Heart right ventricle (tissue), 16 donors: ENCODE measurements around the gene RHEX. TPM values are rescaled to one million over a fixed set of nuclear protein-coding genes. Genes with fewer than 3 reads are reported as not detected.

Experiments used
- ATAC-seq, 8 donors: fragments of 200-7000 bp; cut with Tn5 transposase; one replicate each; pipeline ENCODE4 v1.9.1; 2020; ENCODE audit warnings: mild to moderate bottlenecking in 8 of 8, moderate library complexity in 8 of 8, moderate number of reproducible peaks in 1 of 8
- DNase-seq, 2 donors: peaks; one replicate each; pipeline ENCODE4 v3.0.0-alpha.2; 2020
- H3K27ac ChIP-seq, 10 donors: fragments of 200-600 bp; sonication (generic) in 2 of 10; one replicate each; pipeline versions ENCODE4 v1.5.0 to v1.8.0; 2020 to 2022; ENCODE audit warnings: mild to moderate bottlenecking in 3 of 10
- H3K27me3 ChIP-seq, 7 donors: fragments of 200-600 bp; one replicate each; pipeline ENCODE4 v1.8.0; 2021 to 2022; ENCODE audit warnings: mild to moderate bottlenecking in 2 of 7
- H3K36me3 ChIP-seq, 9 donors: fragments of 200-600 bp; sonication (generic) in 1 of 9; one replicate each; pipeline versions ENCODE4 v1.5.0 to v1.8.0; 2020 to 2022; ENCODE audit warnings: mild to moderate bottlenecking in 2 of 9
- H3K4me1 ChIP-seq, 9 donors: fragments of 200-600 bp; sonication (generic) in 1 of 9; one replicate each; pipeline versions ENCODE4 v1.5.0 to v1.8.0; 2020 to 2022; ENCODE audit warnings: mild to moderate bottlenecking in 4 of 9
- H3K4me3 ChIP-seq, 10 donors: fragments of 200-600 bp; sonication (generic) in 2 of 10; one replicate each; pipeline versions ENCODE4 v1.5.0 to v1.8.0; 2020 to 2022; ENCODE audit warnings: mild to moderate bottlenecking in 7 of 10, moderate library complexity in 2 of 10
- H3K9me3 ChIP-seq, 11 donors: fragments of 200-600 bp in 10 of 11; sonication (generic) in 2 of 11; one replicate each; pipeline versions ENCODE4 v1.5.0 to v1.8.0; 2013 to 2022; ENCODE audit warnings: mild to moderate bottlenecking in 2 of 11, control low read depth in 1 of 11, moderate library complexity in 1 of 11
- WGBS, 2 donors: extraction: QIAGEN DNeasy Blood & Tissue Kit; methylation state at CpG; one replicate each; pipeline ENCODE4 v1.1.7; 2013; ENCODE audit warnings: inconsistent platforms in 1 of 2; 5-methylcytosine and 5-hydroxymethylcytosine counted together
- intact Hi-C, 10 donors: fragments of 100-400 bp; cut with DNase I; formaldehyde crosslinking; loops; one replicate each; pipeline versions ENCODE4 v1.11.1 to v1.14.2; 2022
- polyA plus RNA-seq, 2 donors: library from polyadenylated mRNA; stranded (reverse); fragments of 200-250 nt; gene quantifications; one replicate each; pipeline ENCODE4 v1.2.3, GENCODE V29; 2013
- total RNA-seq, 10 donors: library from RNA; stranded (reverse); fragmentation: NEBNext Ultra II Directional in 3 of 10; extraction: Animal tissue kit (Norgen Biotek cat#: 25700) in 3 of 10; gene quantifications; one replicate each; pipeline versions ENCODE4 v1.2.1 to v1.2.4, GENCODE V29; 2021 to 2023
- TF ChIP-seq, protein P1 (sequence below), 9 donors: fragments of 200-600 bp; sonication (generic) in 2 of 9; IDR thresholded peaks; one replicate each; pipeline versions ENCODE4 v1.5.0 to v1.8.0; 2021 to 2022; ENCODE audit warnings: antibody characterized with exemption in 9 of 9, mild to moderate bottlenecking in 5 of 9, moderate library complexity in 1 of 9
- donor health status: Arrhythmogenic right ventricular cardiomyopathy.
- donor health status: ischemic (EF 13 %, LVEDD 7.1; RV severe dilation, severe dysfunction).
- donor health status: healthy with polysubstance abuse.
- donor health status: DM: no; HTN: yes; CAD: no.
- donor health status: DM: no; HTN: no; CAD: no.
- donor health status: ischemic (EF 25% LVEDD 6.9; RV normal size, moderate dysfunction).
- donor health status: ischemic (EF 25% LVEDD 5.7; RV mildly dilated, moderate dysfunction).
- donor health status: healthy.
- donor health status: DM: yes; HTN: yes; CAD: no.
- donor health status: Ischemic cardiomyopathy.
- donor health status: ischemic (EF 35%, LVEDD 5.7; RV mildly dilated, moderate dysfunction).
- donor health status: nonischemic (EF 11% LVEDD 7.7; RV severe dilation, severe dysfunction).
- donor health status: DM: yes; HTN: yes; CAD: no.
- donor health status: PGD.
- donor health status: ischemic (EF 29% LVEDD 5.4; RV normal size, mild dysfunction).
- donor health status: nonischemic (EF 23%, LVEDD 6.1; RV moderate dilation, normal function).

RHEX gene
- total and polyA plus RNA-seq, 12 donors, result 0.22 to 1.2 TPM; not detected in 10

DNA sequence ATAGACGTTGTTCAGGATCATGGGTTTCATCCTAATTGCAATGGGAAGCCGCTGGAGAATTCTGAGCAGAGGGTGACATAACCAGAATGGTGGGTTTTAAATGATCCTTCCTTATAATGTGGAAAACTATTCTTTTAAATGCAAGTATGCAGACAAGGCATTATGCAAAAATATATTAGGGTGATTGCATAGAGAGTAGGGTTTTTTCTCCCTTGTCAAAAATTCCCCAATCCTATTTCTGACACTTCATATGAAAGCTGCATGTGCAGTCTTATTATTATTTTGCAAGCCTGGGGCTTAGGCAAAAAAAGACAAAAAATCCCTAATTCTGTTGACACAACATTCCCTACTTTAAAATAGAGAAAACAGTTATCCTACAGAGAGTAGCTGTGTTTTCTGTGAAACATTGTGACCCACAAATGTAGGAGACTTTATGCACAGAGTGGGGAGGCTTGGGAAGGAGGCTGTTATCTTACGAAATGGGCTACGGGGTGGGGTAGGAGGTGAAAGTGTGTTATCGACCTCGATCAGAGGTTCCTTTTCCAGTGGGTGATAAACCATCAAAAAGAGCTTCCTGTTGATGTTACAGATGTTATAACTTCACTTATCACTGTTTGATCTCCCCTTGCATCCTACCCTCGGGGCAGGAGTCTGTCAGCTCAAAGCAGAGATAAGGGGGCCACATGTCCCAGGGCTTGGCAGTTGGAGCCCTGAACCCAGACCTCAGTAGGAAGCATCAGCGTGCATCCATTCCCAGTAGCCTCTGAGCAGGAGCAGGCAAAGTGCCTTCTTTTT lies 27.2 kb downstream of the RHEX start:
- 54 to 63% methylated on average over 8 of the region's 8 CpGs for WGBS, 2 donors
- ATAC-seq (no peak), DNase-seq (no peak)
- H3K36me3 ChIP-seq, result no peaks in the 10 kb centered on the region
- intact Hi-C loops, result no loop called here
- H3K27ac ChIP-seq, result no peak overlapping the region
- peaks cover 0 to 8% (median 0%) of the 10 kb centered on the region in 9 donors for H3K4me1 ChIP-seq
- no peak overlapping the region for H3K4me3 ChIP-seq
- peaks cover 0 to 6% (median 0%) of the 10 kb centered on the region in 7 donors for H3K27me3 ChIP-seq
- no peaks in the 10 kb centered on the region for H3K9me3 ChIP-seq
- TF ChIP-seq, protein P1, sequence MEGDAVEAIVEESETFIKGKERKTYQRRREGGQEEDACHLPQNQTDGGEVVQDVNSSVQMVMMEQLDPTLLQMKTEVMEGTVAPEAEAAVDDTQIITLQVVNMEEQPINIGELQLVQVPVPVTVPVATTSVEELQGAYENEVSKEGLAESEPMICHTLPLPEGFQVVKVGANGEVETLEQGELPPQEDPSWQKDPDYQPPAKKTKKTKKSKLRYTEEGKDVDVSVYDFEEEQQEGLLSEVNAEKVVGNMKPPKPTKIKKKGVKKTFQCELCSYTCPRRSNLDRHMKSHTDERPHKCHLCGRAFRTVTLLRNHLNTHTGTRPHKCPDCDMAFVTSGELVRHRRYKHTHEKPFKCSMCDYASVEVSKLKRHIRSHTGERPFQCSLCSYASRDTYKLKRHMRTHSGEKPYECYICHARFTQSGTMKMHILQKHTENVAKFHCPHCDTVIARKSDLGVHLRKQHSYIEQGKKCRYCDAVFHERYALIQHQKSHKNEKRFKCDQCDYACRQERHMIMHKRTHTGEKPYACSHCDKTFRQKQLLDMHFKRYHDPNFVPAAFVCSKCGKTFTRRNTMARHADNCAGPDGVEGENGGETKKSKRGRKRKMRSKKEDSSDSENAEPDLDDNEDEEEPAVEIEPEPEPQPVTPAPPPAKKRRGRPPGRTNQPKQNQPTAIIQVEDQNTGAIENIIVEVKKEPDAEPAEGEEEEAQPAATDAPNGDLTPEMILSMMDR (IDR thresholded peaks at IDR 0.05), result no peak

DNA sequence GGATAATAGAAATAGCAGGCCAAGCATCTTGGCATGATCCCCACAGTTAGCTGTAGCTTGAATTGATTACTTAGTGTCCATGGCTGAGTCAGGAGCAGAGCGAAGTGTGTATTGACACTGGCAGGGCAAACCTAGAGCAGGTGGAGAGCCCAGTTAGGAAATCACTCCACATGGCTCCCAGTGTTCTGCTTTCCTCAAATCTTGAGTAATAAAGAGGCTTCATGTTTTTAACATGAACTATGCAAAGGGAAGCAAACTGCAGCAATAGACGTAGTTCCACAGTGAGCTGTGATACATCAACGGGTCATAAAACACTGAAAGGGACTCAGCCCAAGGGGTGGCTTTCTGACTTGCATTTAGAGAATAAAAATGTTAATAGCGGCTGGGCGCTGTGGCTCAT lies 28.9 kb downstream of the RHEX start:
- peaks cover 0 to 6% (median 0%) of the 10 kb centered on the region in 7 donors for H3K27me3 ChIP-seq
- DNase-seq (no peak), ATAC-seq (no peak)
- intact Hi-C loops, result no loop called here
- H3K9me3 ChIP-seq, result no peaks in the 10 kb centered on the region
- no peak overlapping the region for H3K4me3 ChIP-seq
- 92 to 97% methylated on average over 5 of the region's 5 CpGs for WGBS, 2 donors
- H3K36me3 ChIP-seq, result no peaks in the 10 kb centered on the region
- no peak overlapping the region for H3K27ac ChIP-seq
- TF ChIP-seq, protein P1 (IDR thresholded peaks at IDR 0.05), result no peak
- peaks cover 0 to 8% (median 0%) of the 10 kb centered on the region in 9 donors for H3K4me1 ChIP-seq

DNA sequence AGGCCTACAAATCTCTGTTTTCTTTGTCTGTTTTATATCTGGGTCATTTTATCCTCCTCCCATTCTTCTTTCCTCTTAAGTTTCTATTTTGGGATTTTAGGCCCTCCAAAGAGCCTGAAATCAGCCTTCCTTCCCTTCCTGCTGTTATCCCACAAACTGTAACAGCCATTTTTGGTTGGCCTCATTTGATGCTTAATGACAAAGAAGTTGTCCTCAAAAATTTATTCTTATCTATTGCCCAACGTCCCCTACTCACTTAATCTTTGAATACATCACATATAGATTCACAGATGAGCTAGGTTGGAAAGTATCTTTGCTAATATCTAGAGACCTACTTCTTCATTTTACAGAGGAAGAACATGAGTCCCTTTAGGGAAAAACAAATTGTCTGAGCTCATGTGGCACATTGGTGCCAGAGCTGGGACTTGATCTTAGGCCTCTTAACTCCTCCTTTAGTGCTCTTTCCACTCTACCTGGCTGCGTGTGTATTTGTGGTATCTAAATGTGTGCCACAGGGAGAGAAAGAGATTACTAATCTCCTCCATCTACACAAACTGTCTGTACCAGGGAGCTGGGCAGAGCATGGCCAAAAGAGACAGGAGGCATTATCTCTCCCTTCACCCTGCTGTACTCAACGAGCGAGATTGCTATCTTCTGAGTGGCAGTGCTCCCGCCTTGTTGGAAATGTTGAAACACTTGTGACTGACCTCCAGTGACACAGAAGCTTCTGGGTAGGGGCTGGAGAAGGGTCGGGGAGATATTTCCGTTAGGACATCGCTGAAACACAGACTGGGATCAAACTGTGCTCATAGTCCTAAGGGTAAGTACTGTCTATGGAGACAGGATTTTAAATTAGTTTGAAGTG lies 30.1 kb downstream of the RHEX start:
- H3K9me3 ChIP-seq, result no peaks in the 10 kb centered on the region
- H3K27me3 ChIP-seq, result peaks cover 0 to 6% (median 0%) of the 10 kb centered on the region in 7 donors
- DNase-seq (no peak), ATAC-seq (no peak)
- no peaks in the 10 kb centered on the region for H3K36me3 ChIP-seq
- TF ChIP-seq, protein P1 (IDR thresholded peaks at IDR 0.05), result no peak
- WGBS, 2 donors, result 65 to 66% methylated on average over 8 of the region's 8 CpGs
- peaks cover 0 to 8% (median 0%) of the 10 kb centered on the region in 9 donors for H3K4me1 ChIP-seq
- intact Hi-C loops, result no loop called here
- no peak overlapping the region for H3K4me3 ChIP-seq
- no peak overlapping the region for H3K27ac ChIP-seq

DNA sequence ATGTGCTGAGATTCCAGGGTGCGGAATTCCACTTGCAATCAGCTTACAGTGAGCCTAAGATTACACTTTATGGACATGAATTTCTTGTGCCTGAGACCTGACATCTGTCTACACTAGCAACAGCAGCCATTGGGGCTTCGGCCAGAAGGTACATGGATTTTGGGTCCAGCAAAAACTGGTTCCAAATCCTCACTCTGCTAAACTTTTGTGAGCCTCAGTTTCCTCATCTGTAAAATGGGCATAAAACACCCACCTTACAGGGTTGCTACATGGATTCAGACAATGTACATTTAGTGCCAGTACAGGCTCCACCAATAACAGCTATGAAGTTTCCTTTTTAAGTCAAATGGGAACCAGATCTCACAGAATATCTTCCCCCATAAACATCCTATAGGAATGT lies 30.8 kb downstream of the RHEX start:
- WGBS, 2 donors, result 91 to 96% methylated on average over 2 of the region's 2 CpGs
- no peak for ATAC-seq

More for the DNA sequence above, 30.8 kb downstream of the RHEX start:
- Histone ChIP-seq H3K4me1 (peaks cover 0 to 8% (median 0%) of the 10 kb centered on the region in 9 donors), H3K36me3 (no peaks in the 10 kb centered on the region), H3K27me3 (peaks cover 0 to 5% (median 0%) of the 10 kb centered on the region in 7 donors), H3K27ac (no peak overlapping the region), H3K4me3 (no peak overlapping the region), H3K9me3 (no peaks in the 10 kb centered on the region)
- DNase-seq, result no peak
- TF ChIP-seq, protein P1 (IDR thresholded peaks at IDR 0.05), result no peak
- intact Hi-C loops, result no loop called here
